ENCODE data around the gene GPLD1.

Gene GPLD1

GRCh38 chr6:24381476-24382219 is 107.7 kb downstream of the GPLD1 start:
- no peak for DNase-seq (ENCODE audit: low read depth)

GRCh38 chr6:24378473-24379097 is 110.8 kb downstream of the GPLD1 start:
- no peak for DNase-seq (ENCODE audit: low read depth)

Data from EH (cell line).